Stimulated activated CD4-positive, alpha-beta T cell treated with anti-CD3 and anti-CD28 coated beads, Interleukin-4, amount 100 ng/mL, for 1 hour (primary cell): ENCODE results near the gene NUP160.
"Not testable (repeated sequence)": the region's sequence is repeated elsewhere in the genome, so short reads cannot be mapped to it uniquely, and the experiment has no call there.

Source experiments
- DNase-seq: peaks from one replicate; pipeline ENCODE4 v3.0.0-alpha.2; 2020

The NUP160 gene

DNA sequence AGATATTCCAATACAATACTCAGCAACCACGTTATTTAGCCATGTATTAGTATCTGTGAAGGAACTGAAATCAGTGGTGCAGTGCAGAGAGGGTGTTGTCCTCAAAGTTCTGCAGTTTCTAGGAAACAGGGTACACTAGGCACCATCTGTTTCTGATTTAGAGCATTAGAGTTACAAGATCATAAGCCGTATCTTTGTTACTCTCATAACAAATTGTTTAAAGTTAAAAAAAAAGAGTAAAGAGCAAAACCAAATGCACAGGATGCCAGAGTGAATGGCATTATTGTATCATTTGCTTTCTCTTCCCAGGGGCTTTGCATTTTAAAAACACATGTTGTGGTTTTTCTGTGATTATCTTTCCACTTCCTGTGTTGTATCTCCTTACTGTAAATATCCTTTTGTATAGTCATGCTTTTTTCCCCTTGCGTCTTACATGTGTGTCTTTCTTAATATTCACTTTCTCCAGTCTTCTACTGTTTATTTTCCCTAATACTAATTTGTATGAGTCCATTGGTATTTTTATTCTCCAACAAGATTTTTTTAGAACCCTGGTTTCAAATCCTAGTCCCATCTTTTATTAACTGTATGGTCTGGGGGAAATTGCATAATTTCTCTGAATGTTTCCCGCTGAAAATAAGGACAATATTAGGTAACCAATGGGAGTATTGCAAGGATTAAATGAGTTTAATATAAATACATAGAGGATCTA is 15.2 kb upstream of the NUP160 start:
- no peak for DNase-seq

DNA sequence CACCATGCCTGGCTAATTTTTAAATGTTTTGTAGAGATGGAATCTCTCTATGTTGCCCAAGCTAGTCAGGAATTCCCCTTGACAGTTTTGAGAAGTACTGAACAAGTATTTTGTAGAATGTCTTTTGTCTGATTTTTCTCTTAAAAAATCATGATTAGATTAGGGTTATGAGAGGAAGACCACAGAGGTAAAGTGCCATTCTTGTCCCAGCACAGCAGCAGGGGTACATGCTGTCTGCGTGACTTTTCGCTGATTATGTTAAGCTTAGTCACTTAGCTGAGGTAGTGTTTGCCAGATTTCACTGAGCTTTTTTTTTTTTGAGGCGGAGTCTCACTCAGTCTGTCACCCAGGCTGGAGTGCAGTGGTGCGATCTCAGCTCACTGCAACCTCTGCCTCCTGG is 13.6 kb upstream of the NUP160 start:
- DNase-seq = no peak

DNA sequence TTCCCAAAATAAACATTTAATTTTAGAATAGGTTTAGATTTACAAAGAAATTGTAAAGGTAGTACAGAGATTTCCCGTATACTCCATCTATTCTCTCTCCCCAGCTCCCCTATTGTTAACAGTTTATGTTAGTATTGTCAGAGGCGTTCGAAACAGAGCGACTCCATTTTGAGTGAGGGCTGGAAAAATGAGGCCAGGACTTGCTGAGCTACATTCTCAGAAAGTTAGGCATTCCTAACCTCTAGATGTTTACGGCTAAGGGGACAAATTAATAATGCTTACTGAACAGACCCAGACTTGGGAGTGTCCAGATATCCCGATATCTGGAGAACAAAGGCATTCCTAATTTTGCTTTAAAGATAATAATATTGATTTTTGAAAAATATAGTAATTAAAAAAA is 12.4 kb upstream of the NUP160 start:
- no peak for DNase-seq

DNA sequence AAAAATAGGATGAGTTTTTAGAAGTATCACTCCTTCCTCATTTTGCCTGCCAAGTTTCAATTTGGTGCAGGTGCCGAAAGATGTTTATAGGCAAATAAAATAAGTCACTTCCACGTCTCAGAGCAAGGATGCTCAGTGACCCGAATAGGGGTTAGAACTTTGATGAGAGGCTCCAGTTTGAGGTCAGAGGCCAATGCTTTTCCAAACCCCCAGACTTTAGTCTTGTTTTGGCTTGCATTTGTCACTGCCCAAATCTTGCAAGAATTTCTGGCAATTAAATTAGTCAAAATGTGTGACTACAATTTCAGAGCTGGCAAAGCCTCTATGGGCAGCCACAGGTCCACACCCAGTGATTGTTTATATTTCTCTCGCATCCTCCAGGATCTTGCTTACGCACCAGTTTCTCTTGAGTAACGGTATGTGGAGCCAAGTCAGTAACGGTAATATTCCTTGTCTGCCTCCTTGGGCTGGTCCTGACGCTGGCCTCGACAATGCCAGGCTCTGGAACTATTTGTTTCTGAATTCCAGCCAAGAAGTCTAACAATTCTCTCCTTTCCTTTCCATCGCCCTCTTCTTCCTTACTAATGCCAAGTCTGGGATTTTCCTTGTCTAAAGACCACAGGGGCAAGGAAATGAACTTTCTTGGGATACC is 9.9 kb upstream of the NUP160 start:
- no peak for DNase-seq

DNA sequence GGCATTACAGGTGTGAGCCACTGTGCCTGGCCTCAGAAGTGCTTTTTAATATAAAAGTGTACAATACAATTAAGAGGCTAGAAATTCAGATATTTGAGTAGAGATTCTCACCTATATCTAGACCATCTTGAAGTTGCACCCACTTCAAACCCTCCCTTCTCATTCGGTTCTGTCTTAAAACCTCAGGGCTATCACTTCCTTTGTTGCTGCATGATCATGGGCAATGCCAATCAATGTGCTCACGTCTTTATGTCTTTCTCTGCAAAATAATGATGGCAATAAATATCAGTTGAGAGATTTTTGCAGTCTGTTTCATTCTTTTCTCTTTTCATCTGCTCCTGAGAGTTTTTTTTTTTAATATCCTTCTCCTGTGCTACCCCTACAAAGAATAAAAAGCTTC is 9.3 kb upstream of the NUP160 start:
- no peak for DNase-seq

DNA sequence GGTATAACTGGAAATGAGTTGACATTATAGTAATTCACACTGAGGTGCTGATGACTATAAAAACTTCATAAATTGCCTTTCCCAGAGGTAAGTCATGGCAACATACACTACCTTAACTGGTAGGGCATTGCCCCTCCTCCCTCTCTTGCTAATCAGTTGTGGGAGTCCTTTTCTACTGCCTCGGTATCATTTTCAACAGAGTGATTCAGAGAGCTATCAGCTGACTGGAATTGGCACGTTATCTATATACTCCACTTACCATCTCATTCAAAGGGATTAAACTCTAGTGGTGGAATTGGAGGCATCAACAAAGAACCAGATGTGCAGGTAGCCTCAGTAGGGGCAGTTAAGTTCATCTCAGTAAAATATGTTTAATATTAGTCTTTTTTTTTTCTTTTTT is 8.0 kb upstream of the NUP160 start:
- DNase-seq = no peak

DNA sequence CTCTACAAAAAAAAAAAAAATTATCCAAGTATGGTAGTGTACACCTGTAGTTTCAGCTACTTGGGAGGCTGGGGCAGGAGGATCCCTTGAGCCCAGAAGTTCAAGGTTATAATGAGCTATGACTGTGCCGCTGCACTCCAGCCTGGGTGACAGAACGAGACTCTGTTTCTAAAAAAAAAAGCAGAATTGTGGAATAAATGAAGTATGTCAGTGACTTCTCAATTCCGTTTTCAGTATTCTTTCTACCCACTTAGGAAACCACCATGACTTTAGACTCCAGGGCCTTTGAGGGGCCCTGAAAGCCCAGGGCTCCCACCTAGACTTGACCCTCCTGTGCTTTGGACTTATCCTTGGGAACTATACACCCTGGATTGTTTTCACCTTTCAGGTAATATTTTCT is 6.5 kb upstream of the NUP160 start:
- no peak for DNase-seq

DNA sequence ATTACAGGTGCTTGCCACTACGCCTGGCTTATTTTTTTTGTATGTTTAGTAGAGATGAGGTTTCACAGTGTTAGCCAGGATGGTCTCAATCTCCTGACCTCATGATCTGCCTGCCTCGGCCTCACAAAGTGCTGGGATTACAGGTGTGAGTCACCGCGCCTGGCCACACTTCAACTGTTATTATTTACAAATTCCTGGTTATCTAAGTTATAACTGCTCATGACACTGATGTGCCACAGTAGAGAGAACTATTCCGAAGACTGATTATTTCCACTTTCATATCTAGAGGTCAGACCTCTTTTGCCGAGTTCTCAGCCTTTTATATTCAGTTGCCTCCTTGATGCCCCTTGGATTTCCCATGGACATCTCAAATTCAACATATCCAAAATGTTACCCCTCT is 3.9 kb upstream of the NUP160 start:
- DNase-seq = no peak

DNA sequence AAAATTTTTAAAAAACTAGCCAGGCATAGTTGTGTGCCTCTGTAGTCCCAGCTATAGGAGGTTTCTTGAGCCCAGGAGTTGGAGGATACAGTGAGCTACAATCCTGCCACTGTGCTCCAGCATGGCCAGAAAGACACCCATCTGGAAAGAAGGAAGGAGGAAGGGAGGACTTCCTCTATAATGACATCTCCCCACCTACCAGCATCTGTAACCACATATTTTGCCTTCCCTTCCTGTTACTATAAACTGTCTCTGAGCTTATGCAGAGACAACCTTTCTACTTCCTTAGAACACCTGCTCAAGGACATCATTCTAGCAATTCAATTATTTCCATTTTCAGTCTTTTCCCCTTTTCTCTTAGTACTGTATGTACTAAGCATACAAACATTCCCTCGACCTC is 2.2 kb upstream of the NUP160 start:
- no peak for DNase-seq

DNA sequence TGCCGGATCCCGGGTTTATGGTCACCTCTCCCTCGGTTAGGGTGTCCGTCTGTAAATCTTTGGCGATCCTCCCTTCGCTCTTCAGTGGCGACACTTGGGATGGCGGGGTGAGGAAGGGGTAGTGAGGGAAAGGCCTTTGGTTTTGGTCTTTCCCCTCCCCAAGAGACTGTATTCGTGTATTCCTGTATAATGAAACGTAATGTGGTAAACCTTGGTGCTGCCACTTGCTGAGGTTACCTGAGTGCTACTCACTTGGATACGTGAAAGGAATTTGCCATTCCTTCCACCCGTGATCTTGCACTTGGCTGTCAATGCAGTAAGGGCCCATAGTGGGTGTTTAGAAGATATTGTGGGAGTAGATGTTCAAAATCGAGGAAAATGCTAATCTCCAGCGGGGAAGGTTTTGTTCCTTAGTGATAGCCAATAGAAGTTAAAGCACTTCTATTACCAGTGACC is 578 bp upstream of the NUP160 start:
- DNase-seq = no peak

DNA sequence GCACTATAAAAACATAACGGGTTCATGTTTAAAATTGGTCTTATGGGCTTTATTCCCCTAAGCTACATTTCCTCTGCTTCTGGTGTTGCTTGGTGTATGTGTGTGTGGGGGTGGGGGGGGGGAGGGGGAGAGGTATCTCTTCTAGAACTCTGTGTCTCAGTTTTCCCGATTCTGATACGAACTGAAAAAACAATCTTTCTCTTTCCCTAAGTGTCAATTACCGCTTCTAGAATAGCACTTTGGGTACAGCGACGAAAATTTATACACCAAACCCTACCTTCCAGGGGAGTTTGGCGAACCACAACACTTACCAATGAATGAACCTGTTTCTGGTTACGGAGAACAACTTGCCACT is 636 bp downstream of the NUP160 start:
- no peak for DNase-seq

DNA sequence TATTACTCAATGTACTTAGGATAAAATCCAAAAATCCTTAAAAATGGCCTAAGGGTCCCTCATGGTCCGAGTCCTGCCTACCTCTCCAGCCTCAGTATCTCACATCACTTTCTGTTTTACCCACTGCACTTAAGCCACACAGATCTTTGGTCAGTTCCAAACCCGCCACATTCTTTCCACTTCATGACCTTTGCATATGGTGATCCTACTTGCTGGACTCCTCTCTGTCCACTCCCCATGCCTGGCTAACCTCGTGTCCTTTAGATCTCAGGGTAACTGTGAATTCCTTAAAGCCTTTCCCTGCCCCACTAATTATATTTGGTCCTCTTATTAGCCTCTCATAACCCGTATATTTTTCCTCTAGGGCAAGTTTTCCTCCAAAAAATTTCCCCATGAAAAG is 1.2 kb downstream of the NUP160 start:
- DNase-seq = no peak

DNA sequence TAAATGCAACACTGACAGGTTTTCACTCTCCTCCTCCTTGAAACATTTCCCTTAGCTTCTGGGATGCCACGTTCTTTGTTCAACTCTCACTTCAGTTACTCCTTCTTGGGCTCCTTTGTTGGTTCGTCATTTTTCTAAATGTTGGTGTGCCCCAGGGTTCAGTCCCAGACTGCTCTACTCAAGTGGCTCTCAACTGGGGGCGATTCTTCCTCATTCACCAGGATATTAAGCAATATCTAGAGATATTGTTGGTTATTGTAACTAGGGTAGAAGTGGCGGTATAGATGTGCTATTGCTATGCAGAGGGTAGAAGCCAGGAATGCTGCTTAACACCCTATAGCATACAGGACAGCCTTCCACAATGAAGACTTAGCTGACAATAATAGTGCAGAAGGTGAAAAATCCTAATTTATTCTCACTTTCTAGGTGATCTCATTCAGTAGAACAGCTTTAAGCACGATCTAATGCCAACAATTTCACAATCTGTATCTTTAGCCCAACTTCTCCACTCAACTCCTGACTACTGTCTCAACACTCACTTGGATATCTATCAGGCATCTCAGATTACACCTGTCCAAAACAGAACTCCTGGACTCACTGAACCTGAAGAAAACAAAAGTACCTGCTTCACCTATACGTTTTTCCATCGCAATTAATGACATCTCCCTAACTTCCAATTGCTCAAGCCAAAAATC is 4.6 kb downstream of the NUP160 start:
- no peak for DNase-seq

DNA sequence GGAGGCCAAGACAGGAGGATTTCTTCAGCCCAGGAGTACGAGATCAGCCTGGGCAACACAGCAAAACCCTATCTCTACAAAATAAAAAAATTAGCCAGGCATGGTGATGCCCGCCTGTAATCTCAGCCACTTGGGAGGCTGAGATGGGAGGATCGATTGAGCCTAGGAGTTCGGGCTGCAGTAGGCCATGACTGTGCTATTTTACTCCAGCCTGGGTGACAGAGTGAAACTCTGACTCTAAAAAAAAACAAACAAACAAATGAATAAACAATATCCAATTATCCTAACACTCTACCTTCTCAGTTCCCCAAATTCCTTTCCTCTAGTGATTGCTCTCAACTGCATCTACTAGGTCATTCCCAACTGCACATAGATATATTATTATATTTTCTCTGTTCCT is 5.4 kb downstream of the NUP160 start:
- DNase-seq = no peak

DNA sequence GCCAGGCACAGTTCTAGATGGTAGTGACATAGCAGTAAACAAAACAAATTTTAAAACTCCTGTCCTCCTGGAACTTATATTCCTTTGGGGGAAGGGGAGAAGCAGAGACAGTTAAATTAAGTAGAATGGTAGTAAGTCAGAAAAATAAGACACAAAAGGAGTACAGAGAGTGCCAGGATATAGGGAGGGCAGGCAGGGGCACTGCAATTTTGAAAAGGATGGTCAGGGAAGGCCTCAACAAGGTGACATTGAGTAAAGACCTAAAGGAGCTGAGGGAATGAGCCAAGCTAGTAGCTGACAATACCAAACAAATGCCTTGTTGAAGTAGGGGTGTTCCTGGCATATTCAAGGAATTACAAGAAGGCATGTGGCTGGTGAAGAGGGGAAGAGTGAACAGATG is 10.2 kb downstream of the NUP160 start:
- DNase-seq = no peak

DNA sequence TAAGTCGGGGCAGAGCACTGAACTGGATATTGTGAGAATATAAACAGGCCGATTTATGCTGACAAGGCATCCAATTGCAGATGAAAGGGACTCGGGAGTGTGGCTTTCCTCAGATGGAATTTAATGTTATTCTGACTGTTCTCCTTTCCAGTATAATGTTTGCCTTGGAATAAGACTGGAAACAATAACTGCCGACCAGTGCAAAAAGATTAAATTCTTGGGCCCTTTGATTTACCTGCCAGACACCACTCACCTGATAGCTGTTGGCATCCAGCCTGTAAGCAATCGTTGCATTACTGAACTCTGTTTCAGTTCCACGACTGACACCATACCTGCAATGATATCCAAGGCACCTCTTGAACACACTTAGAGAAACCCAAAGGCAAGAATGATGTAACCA is 10.9 kb downstream of the NUP160 start:
- DNase-seq = no peak

DNA sequence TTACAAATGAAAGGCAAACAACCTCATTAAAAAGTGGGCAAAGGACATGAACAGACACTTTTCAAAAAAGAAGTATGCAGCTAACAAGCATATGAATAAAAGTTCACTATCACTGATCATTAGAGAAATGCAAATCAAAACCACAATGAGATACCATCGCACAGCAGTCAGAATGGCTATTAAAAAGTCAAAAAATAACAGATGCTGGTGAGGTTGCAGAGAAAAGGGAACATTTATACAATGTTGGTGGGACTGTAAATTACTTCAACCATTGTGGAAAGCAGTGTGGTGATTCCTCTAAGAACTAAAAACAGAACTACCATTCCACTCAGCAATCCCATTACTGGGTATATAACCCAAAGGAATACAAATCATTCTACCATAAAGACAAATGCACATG is 18.1 kb downstream of the NUP160 start:
- DNase-seq = not testable (repeated sequence)

DNA sequence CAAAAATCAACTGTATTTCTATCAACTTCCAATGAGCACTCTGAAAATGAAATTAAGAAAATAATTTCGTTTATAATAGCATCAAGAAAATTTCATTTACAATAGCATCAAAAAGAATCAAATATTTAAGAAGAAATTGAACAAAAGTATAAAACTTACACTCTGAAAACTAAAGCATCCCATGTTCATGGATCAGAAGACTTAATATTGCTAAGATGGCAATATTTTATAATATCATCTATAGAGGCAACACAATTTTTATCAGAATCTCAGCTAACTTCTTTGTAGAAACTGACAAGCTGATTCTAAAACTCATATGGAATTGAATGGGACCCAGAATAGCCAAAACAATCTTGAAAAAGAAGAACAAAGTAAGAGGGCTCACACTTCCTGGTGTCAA is 19.9 kb downstream of the NUP160 start:
- no peak for DNase-seq

DNA sequence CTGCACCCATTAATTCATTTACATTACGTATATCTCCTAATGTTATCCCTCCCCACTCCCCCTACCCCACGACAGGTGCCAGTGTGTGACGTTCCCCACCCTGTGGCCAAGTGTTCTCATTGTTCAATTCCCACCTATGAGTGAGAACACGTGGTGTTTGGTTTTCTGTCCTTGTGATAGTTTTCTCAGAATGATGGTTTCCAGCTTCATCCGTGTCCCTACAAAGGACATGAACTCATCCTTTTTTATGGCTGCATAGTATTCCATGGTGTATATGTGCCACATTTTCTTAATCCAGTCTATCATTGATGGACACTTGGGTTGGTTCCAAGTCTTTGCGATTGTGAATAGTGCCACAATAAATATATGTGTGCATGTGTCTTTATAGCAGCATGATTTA is 25.5 kb downstream of the NUP160 start:
- not testable (repeated sequence) for DNase-seq

DNA sequence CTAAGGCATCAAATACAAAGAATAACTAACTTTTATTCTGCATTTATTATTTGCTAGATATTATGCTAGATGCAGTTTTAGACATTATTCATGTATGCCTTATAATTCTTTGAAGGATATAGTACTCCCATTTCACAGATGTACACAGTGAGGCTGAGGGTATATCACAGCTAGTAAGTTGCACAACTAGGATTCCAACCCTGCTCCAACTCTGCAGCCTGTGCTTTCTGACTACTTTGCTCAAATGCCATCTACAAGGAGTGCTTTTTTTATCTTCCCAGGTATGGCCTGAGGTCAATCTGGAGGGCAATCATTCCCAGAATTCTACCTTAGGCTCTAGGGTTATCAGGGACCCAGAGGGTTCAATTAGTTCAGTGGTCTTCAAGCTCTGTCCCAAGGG is 28.4 kb downstream of the NUP160 start:
- DNase-seq = no peak

DNA sequence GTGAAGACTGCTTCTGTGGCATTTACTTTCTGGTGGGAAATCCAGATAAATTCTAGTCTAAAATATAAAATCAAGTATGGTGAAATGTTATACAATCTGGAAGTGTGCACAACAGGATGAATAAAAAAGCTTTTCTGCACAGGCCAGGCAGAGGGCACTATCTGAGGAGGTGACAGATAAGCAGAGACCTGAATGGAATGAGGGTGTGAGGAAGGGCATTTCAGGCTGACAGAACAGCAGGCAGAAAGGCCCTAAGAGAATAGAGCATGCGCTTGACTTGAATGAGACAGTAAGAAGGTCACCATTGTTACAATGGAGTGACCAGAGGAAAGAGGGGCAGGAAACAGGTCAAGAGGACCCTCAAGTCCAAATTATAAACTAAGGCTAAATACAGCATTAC is 47.4 kb downstream of the NUP160 start:
- DNase-seq = no peak

DNA sequence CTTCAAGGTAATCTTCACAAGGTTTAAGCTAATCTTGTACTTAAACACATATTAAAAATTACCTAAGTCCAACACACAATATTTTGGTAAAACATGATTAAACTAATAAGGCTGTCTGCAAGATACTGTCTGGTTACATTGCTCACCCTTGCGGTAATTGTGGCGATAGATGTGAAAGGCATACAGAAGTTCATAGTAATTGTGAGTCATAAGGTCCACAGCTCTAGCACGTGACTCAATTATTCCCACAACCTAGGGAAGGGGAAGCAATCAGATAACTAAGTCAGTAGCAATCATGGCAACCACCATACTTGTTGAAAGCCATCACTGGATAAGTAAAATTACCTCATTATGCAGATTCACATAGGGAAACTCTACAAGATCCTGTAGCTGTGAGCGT is 50.5 kb downstream of the NUP160 start:
- DNase-seq = peak; percentile 18

DNA sequence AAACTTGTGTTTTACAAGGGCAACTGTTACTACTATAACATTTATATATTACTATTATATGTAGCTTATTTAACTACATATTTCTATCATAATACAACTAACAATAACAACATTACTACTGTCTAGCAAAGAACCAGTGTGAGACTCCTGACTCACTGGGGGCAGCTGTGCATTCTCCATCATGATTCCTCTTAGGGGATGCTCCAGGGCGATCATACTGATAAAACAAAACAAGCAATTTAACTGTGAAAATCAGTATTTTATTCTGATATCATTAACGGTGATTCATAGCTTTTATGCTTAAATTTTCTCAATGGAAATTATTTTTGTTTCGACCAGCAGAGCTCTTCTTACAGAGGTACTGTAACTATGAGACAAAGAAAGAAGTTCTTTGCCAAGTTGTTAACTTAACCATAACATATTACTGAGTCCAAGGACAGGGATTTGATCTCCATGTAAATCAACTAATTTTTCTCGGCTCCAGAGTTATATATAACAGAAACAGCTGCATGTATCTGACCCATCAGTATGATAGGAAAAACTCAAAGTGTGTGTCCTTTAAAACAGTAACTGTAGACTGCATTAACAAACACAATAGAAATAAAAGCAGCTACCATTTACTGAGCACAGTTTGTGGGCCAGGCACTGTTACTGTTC is 56.2 kb downstream of the NUP160 start:
- DNase-seq = no peak

DNA sequence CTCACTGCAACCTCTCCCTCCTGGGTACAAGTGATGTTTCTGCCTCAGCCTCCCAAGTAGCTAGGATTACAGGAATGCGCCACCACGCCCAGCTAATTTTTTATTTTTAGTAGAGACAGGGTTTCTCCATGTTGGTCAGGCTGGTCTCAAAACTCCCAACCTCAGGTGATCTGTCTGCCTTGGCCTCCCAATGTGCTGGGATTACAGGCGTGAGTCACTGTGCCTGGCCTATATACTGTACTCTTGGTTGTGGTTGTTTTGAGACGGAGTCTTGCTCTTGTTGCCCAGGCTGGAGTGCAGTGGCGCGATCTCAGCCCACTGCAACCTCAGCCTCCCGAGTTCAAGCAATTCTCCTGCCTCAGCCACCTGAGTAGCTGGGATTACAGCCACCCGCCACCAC is 58.1 kb downstream of the NUP160 start:
- DNase-seq = not testable (repeated sequence)
